H9 (cell line): ENCODE results near the gene UBLCP1. TPM values are rescaled to one million over a fixed set of nuclear protein-coding genes. Genes with fewer than 3 reads are reported as not detected.

Experiments
- DNase-seq: peaks from one replicate; pipeline ENCODE4 v3.0.0-alpha.2; 2017
- H2AFZ ChIP-seq: one replicate; pipeline ENCODE4 v1.6.1; 2013; ENCODE audit warnings: mild to moderate bottlenecking, low read length, control low read depth, moderate library complexity
- H2AK5ac ChIP-seq: 2 replicates; pipeline ENCODE4 v1.6.1; 2013; ENCODE audit warnings: low read length, control low read depth, mixed read lengths; ENCODE audit not compliant: insufficient read length
- H2BK120ac ChIP-seq: one replicate; pipeline ENCODE4 v1.6.1; 2013; ENCODE audit warnings: low read depth, mild to moderate bottlenecking, low read length, control low read depth, inconsistent platforms; ENCODE audit not compliant: poor library complexity, severe bottlenecking
- H2BK12ac ChIP-seq: 2 replicates; pipeline ENCODE4 v1.6.1; 2013; ENCODE audit warnings: low read length, control low read depth, mixed read lengths, low read depth; ENCODE audit not compliant: insufficient read length
- H2BK15ac ChIP-seq: 2 replicates; pipeline ENCODE4 v1.6.1; 2013; ENCODE audit warnings: low read depth, low read length, control low read depth
- H2BK20ac ChIP-seq: one replicate; pipeline ENCODE4 v1.6.1; 2013; ENCODE audit warnings: low read depth, mild to moderate bottlenecking, low read length, control low read depth, inconsistent platforms; ENCODE audit not compliant: poor library complexity, severe bottlenecking
- H2BK5ac ChIP-seq: 2 replicates; pipeline ENCODE4 v1.6.1; 2013; ENCODE audit warnings: low read length, control low read depth, mixed read lengths; ENCODE audit not compliant: insufficient read length
- H3K14ac ChIP-seq: 2 replicates; pipeline ENCODE4 v1.6.1; 2013; ENCODE audit warnings: low read length, control low read depth; ENCODE audit not compliant: insufficient read depth
- H3K18ac ChIP-seq: 2 replicates; pipeline ENCODE4 v1.6.1; 2013; ENCODE audit warnings: low read depth, mild to moderate bottlenecking, mixed read lengths, low read length, control low read depth; ENCODE audit not compliant: insufficient read length
- H3K23ac ChIP-seq: 2 replicates; pipeline ENCODE4 v1.6.1; 2013; ENCODE audit warnings: low read length, control low read depth, mixed read lengths, low read depth; ENCODE audit not compliant: insufficient read length
- H3K23me2 ChIP-seq: 2 replicates; pipeline ENCODE4 v1.6.1; 2013; ENCODE audit warnings: low read depth, mild to moderate bottlenecking, mixed read lengths, low read length, control low read depth; ENCODE audit not compliant: insufficient read length, poor library complexity, severe bottlenecking
- H3K27ac ChIP-seq: 2 replicates; pipeline ENCODE4 v1.5.1; 2013; ENCODE audit warnings: low read length, control low read depth, mixed read lengths, low read depth; ENCODE audit not compliant: insufficient read length
- H3K27me3 ChIP-seq: 2 replicates; pipeline ENCODE4 v1.6.1; 2013; ENCODE audit warnings: low read length, control low read depth, inconsistent platforms; ENCODE audit not compliant: insufficient read depth
- H3K4ac ChIP-seq: 2 replicates; pipeline ENCODE4 v1.6.1; 2013; ENCODE audit warnings: low read depth, mild to moderate bottlenecking, control low read depth, inconsistent platforms, low read length, moderate library complexity
- H3K4me1 ChIP-seq: 2 replicates; pipeline ENCODE4 v1.6.1; 2013; ENCODE audit warnings: low read length, control low read depth, inconsistent platforms; ENCODE audit not compliant: insufficient read depth
- H3K4me2 ChIP-seq: 2 replicates; pipeline ENCODE4 v1.6.1; 2013; ENCODE audit warnings: low read length, control low read depth, mixed read lengths; ENCODE audit not compliant: insufficient read length, insufficient read depth
- H3K56ac ChIP-seq: 2 replicates; pipeline ENCODE4 v1.6.1; 2013; ENCODE audit warnings: low read depth, mild to moderate bottlenecking, mixed read lengths, low read length, control low read depth; ENCODE audit not compliant: insufficient read length
- H3K79me1 ChIP-seq: 2 replicates; pipeline ENCODE4 v1.6.1; 2013; ENCODE audit warnings: low read depth, mild to moderate bottlenecking, moderate library complexity, low read length, control low read depth, inconsistent platforms; ENCODE audit not compliant: insufficient read depth, poor library complexity, severe bottlenecking
- H3K79me2 ChIP-seq: 2 replicates; pipeline ENCODE4 v1.6.1; 2013; ENCODE audit warnings: low read length, control low read depth, inconsistent platforms; ENCODE audit not compliant: insufficient read depth
- H3K9ac ChIP-seq: 2 replicates; pipeline ENCODE4 v1.6.1; 2013; ENCODE audit warnings: low read length, control low read depth, mixed read lengths; ENCODE audit not compliant: insufficient read length; ENCODE audit errors: extremely low read depth
- H3K9me3 ChIP-seq: one replicate; pipeline ENCODE4 v1.6.1; 2013; ENCODE audit warnings: low read depth, low read length, inconsistent platforms; ENCODE audit not compliant: control insufficient read depth
- H3T11ph ChIP-seq: one replicate; pipeline ENCODE4 v1.6.1; 2013; ENCODE audit warnings: mild to moderate bottlenecking, low read length, control low read depth, inconsistent platforms
- H4K20me1 ChIP-seq: one replicate; pipeline ENCODE4 v1.6.1; 2013; ENCODE audit not compliant: control insufficient read depth, insufficient read length, insufficient read depth
- H4K5ac ChIP-seq: 2 replicates; pipeline ENCODE4 v1.6.1; 2013; ENCODE audit warnings: low read depth, mild to moderate bottlenecking, mixed read lengths, low read length, control low read depth; ENCODE audit not compliant: insufficient read length
- H4K8ac ChIP-seq: replicated peaks from 2 replicates; pipeline ENCODE4 v1.6.1; 2013; ENCODE audit warnings: low read length, control low read depth, mixed read lengths, low read depth; ENCODE audit not compliant: insufficient read length
- H4K91ac ChIP-seq: 2 replicates; pipeline ENCODE4 v1.6.1; 2013; ENCODE audit warnings: low read depth, mild to moderate bottlenecking, moderate library complexity, mixed read lengths, low read length, control low read depth; ENCODE audit not compliant: insufficient read length
- H3K27ac Mint-ChIP-seq, 3 experiments: 2 replicates in 2 of 3; 3 replicates in 1 of 3; pipeline ENCODE4 v1.8.0; 2020 to 2021; ENCODE audit warnings: mixed read lengths in 3 of 3, mild to moderate bottlenecking in 1 of 3, moderate library complexity in 1 of 3
- H3K27me3 Mint-ChIP-seq: 2 replicates; pipeline ENCODE4 v1.8.0; 2021; ENCODE audit warnings: low read depth, mild to moderate bottlenecking, moderate library complexity, mixed read lengths
- H3K36me3 Mint-ChIP-seq, 3 experiments: 2 replicates in 2 of 3; 3 replicates in 1 of 3; pipeline ENCODE4 v1.8.0; 2020 to 2021; ENCODE audit warnings: low read depth in 3 of 3, mixed read lengths in 3 of 3; ENCODE audit not compliant: insufficient read depth in 1 of 3
- H3K4me1 Mint-ChIP-seq, 2 experiments: 2 replicates each; pipeline ENCODE4 v1.8.0; 2020; ENCODE audit warnings: mixed read lengths in 2 of 2
- H3K4me3 Mint-ChIP-seq, 2 experiments: 2 replicates in 1 of 2; 3 replicates in 1 of 2; pipeline ENCODE4 v1.8.0; 2020 to 2021; ENCODE audit warnings: mild to moderate bottlenecking in 2 of 2, mixed read lengths in 2 of 2, moderate library complexity in 1 of 2
- H3K9me3 Mint-ChIP-seq, 2 experiments: 2 replicates in 1 of 2; 3 replicates in 1 of 2; pipeline ENCODE4 v1.8.0; 2020; ENCODE audit warnings: mild to moderate bottlenecking in 2 of 2, mixed read lengths in 2 of 2, moderate library complexity in 1 of 2
- CTCF ChIP-seq: fragments of 200-600 bp; sonication (generic); conservative IDR thresholded peaks from 3 replicates; pipeline ENCODE4 v1.8.0; 2021; ENCODE audit warnings: antibody characterized with exemption, mild to moderate bottlenecking
- WGBS: extraction: QIAGEN DNeasy Blood & Tissue Kit; methylation state at CpG from one replicate; pipeline ENCODE4 v1.1.7; 2013; ENCODE audit warnings: missing lambda C conversion rate, low lambda C conversion rate, mixed read lengths; ENCODE audit not compliant: insufficient read length; ENCODE audit errors: extremely low coverage; 5-methylcytosine and 5-hydroxymethylcytosine counted together
- total RNA-seq: library from RNA; stranded (reverse); gene quantifications from 2 replicates; pipeline ENCODE4 v1.2.1, GENCODE V29; 2021

Gene UBLCP1
- total RNA-seq, 1 experiment from 2014 or later = 37.9 TPM

- no peak overlapping the region for H2BK15ac ChIP-seq
- peaks cover 0 to 6% of the 10 kb centered on the region in 2 experiments; a peak in 3 of 4 replicates for H3K4me1 Mint-ChIP-seq
- no peak overlapping the region for H3K23ac ChIP-seq
These were observed 70.4 kb downstream of the UBLCP1 start for GRCh38 chr5:159333545-159333925.

More at GRCh38 chr5:159333545-159333925, 70.4 kb downstream of the UBLCP1 start:
- no CpG with 5 or more reads among the region's 1 CpG for WGBS
- Histone ChIP-seq H3K27me3 (no peaks in the 10 kb centered on the region), H4K8ac (no peak overlapping the region), H2BK20ac (no peak overlapping the region), H3K56ac (no peak overlapping the region), H3K79me2 (no peaks in the 10 kb centered on the region), H4K91ac (no peak overlapping the region), H3K79me1 (no peaks in the 10 kb centered on the region), H3K4ac (no peak overlapping the region), H4K5ac (no peak overlapping the region), H3T11ph (no peak overlapping the region), H2BK12ac (no peak overlapping the region), H3K4me1 (no peaks in the 10 kb centered on the region), H3K14ac (no peak overlapping the region), H2AFZ (no peak overlapping the region), H2BK120ac (no peak overlapping the region), H3K9ac (no peak overlapping the region), H3K4me2 (no peak overlapping the region), H2AK5ac (no peak overlapping the region), H2BK5ac (no peak overlapping the region), H3K9me3 (no peaks in the 10 kb centered on the region), H3K18ac (no peak overlapping the region), H3K27ac (no peak overlapping the region), H3K23me2 (peaks cover 5% of the 10 kb centered on the region), H4K20me1 (no peaks in the 10 kb centered on the region)
- Mint-ChIP-seq H3K27me3 (peaks cover 13% of the 10 kb centered on the region), H3K36me3 (no peaks in the 10 kb centered on the region), H3K27ac (no peak overlapping the region), H3K4me3 (no peak overlapping the region), H3K9me3 (no peaks in the 10 kb centered on the region; a peak in 1 of 5 replicates)
- TF ChIP-seq CTCF = no peak
- DNase-seq = no peak

Other genes starting within 250 kb of the UBLCP1 start
- gene EBF1, start 163.4 kb upstream of the UBLCP1 start, total RNA-seq = not detected in 2 replicates
- 59.1 and 61.4 TPM in 2 replicates for gene RNF145, start 53.7 kb upstream of the UBLCP1 start, total RNA-seq
- not detected in 2 replicates for gene IL12B, start 67.2 kb downstream of the UBLCP1 start, total RNA-seq